ENCODE measurements around the gene ATP6V1E1.
"Not testable (repeated sequence)": the region's sequence is repeated elsewhere in the genome, so short reads cannot be mapped to it uniquely, and the experiment has no call there.

ATP6V1E1 gene

GRCh38 chr22:17628406-17629172, at the start of gene ATP6V1E1:
Gene ATP6V1E1 (minus strand): TSS chr22:17628749. CDS start chr22:17628635, 114 bp downstream.
- DNase-seq, result peak; percentile 73

- DNase-seq, result no peak
These were observed 47.0 kb upstream of the ATP6V1E1 start for GRCh38 chr22:17675584-17675983.

- no peak for DNase-seq
These were observed 45.6 kb upstream of the ATP6V1E1 start for GRCh38 chr22:17674152-17674551.

GRCh38 chr22:17672417-17672991, 44.0 kb upstream of the ATP6V1E1 start:
- no peak for DNase-seq

GRCh38 chr22:17671521-17672092, 43.1 kb upstream of the ATP6V1E1 start:
- not testable (repeated sequence) for DNase-seq

GRCh38 chr22:17665854-17666253, 37.3 kb upstream of the ATP6V1E1 start:
- no peak for DNase-seq

GRCh38 chr22:17665248-17665647, 36.7 kb upstream of the ATP6V1E1 start:
- DNase-seq, result no peak

GRCh38 chr22:17664414-17665055, 36.0 kb upstream of the ATP6V1E1 start:
- no peak for DNase-seq

GRCh38 chr22:17656870-17657395, 28.4 kb upstream of the ATP6V1E1 start:
- no peak for DNase-seq

- DNase-seq, result no peak
These were observed 26.7 kb upstream of the ATP6V1E1 start for GRCh38 chr22:17655289-17655688.

GRCh38 chr22:17648569-17648968, 20.0 kb upstream of the ATP6V1E1 start:
- DNase-seq, result no peak

- no peak for DNase-seq
These were observed 19.4 kb upstream of the ATP6V1E1 start for GRCh38 chr22:17647991-17648390.

GRCh38 chr22:17647452-17647851, 18.9 kb upstream of the ATP6V1E1 start:
- no peak for DNase-seq

GRCh38 chr22:17642357-17642756, 13.8 kb upstream of the ATP6V1E1 start:
- not testable (repeated sequence) for DNase-seq

GRCh38 chr22:17641269-17641668, 12.7 kb upstream of the ATP6V1E1 start:
- no peak for DNase-seq

GRCh38 chr22:17639247-17639741, 10.7 kb upstream of the ATP6V1E1 start:
- no peak for DNase-seq

GRCh38 chr22:17638432-17639246, 10.1 kb upstream of the ATP6V1E1 start, which contains the start of gene BCL2L13:
Gene BCL2L13 (plus strand): TSS chr22:17638757. CDS start chr22:17655712, 16,955 bp downstream.
- DNase-seq, result peak; percentile 30

GRCh38 chr22:17638182-17638431, 9.6 kb upstream of the ATP6V1E1 start:
- DNase-seq, result peak; percentile 3

- DNase-seq, result no peak
These were observed 9.1 kb upstream of the ATP6V1E1 start for GRCh38 chr22:17637490-17638181.

- DNase-seq, result not testable (repeated sequence)
These were observed 8.3 kb upstream of the ATP6V1E1 start for GRCh38 chr22:17636850-17637249.

- no peak for DNase-seq
These were observed 6.1 kb upstream of the ATP6V1E1 start for GRCh38 chr22:17634696-17635095.

GRCh38 chr22:17633998-17634323, 5.4 kb upstream of the ATP6V1E1 start:
- DNase-seq, result no peak

Data from NCI-H2107 (cell line).